ENCODE results near the gene TIMM29.

Gene TIMM29

DNA sequence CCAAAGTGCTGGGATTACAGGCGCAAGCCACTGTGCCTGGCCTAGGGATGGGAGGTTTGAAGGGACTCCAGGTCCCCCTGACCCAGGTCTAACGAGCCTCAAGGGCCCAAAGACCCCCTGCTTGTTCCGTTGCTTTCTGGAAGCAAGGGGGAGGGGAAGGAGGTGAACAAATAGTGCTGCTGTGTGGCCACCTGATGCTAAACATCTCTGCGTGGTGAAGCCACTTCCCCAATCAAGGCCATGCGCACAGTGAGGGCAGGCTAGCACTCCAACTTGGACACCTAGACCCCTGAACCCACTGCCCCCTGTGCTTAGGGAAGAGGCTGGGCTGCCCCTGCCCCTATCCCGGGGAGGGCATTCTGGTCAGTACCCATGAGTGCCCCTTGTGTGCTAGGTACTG lies 33.2 kb upstream of the TIMM29 start:
- no peak for DNase-seq (ENCODE audit: low read depth)

GRCh38 chr19:10895920-10896319 lies 32.7 kb upstream of the TIMM29 start:
- in situ Hi-C loops (cut with HindIII; ENCODE audit: low sequenced_read_pairs): loop anchor here (10.0 kb wide), 1 partner anchor 129 kb away; no protein-coding TSS in a partner anchor
- no peak for DNase-seq (ENCODE audit: low read depth)
- H3K4me3 ChIP-seq (ENCODE audit: low read depth, low read length): no peak overlapping the region
- TF ChIP-seq CTCF (IDR thresholded peaks at IDR 0.05; ENCODE audit: low read depth, low read length, missing control alignments): peak; percentile 24

More for the DNA sequence above, 33.2 kb upstream of the TIMM29 start:
- in situ Hi-C loops (cut with HindIII; ENCODE audit: low sequenced_read_pairs): loop anchor here (10.0 kb wide), 1 partner anchor 129 kb away; no protein-coding TSS in a partner anchor
- no peak for TF ChIP-seq CTCF (IDR thresholded peaks at IDR 0.05; ENCODE audit: low read depth, low read length, missing control alignments)
- no peak overlapping the region for H3K4me3 ChIP-seq (ENCODE audit: low read depth, low read length)

GRCh38 chr19:10896851-10897526 lies 31.6 kb upstream of the TIMM29 start:
- no peak for DNase-seq (ENCODE audit: low read depth)
- in situ Hi-C loops (cut with HindIII; ENCODE audit: low sequenced_read_pairs): loop anchor here (10.0 kb wide), 1 partner anchor 128 kb away; no protein-coding TSS in a partner anchor
- no peak overlapping the region for H3K4me3 ChIP-seq (ENCODE audit: low read depth, low read length)
- no peak for TF ChIP-seq CTCF (IDR thresholded peaks at IDR 0.05; ENCODE audit: low read depth, low read length, missing control alignments)

DNA sequence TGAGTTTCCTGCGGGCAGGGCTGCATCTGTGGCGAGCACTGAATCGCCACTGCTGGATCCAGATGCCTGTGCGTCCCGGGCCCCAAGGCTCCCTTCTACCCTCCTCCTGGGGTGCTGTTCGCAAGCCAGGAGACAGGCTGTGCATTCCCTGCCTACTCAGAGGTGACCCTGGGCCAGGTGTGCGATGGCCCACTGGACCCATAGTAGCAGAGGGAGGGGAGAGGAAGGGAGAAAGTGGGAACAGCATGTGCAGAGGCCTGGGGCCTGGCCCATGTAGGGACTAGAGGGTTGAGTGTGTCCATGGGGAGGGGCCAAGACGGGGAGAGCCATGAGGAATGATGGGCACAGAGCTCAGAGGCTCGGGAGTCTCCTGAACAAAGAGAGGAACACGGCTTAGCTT lies 30.0 kb upstream of the TIMM29 start:
- no peak overlapping the region for H3K4me3 ChIP-seq (ENCODE audit: low read depth, low read length)
- no peak for TF ChIP-seq CTCF (IDR thresholded peaks at IDR 0.05; ENCODE audit: low read depth, low read length, missing control alignments)
- in situ Hi-C loops (cut with HindIII; ENCODE audit: low sequenced_read_pairs): loop anchor here (10.0 kb wide), 1 partner anchor 126 kb away; no protein-coding TSS in a partner anchor
- DNase-seq (ENCODE audit: low read depth): no peak

GRCh38 chr19:10899151-10899653 lies 29.4 kb upstream of the TIMM29 start:
- no peak for TF ChIP-seq CTCF (IDR thresholded peaks at IDR 0.05; ENCODE audit: low read depth, low read length, missing control alignments)
- no peak for DNase-seq (ENCODE audit: low read depth)
- in situ Hi-C loops (cut with HindIII; ENCODE audit: low sequenced_read_pairs): loop anchor here (10.0 kb wide), 1 partner anchor 126 kb away; no protein-coding TSS in a partner anchor
- no peak overlapping the region for H3K4me3 ChIP-seq (ENCODE audit: low read depth, low read length)

DNA sequence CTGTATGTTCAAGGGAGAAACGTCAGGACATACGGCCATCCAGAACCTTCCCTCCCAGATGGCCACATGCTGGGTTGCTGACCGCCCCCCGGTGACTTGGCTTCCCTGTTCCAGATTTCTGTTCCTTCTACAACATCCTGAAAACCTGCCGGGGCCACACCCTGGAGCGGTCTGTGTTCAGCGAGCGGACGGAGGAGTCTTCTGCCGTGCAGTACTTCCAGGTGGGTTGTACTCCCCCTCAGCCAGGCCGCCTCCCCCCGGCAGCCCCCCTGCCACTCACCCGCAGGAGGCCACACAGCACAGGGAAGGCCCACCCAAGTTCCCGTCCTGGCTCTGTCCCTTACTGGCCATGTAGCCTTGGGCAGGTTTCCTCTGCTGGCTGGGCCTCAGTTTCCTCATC lies 20.7 kb upstream of the TIMM29 start:
- no peak for TF ChIP-seq CTCF (IDR thresholded peaks at IDR 0.05; ENCODE audit: low read depth, low read length, missing control alignments)
- no peak for DNase-seq (ENCODE audit: low read depth)
- in situ Hi-C loops (cut with HindIII; ENCODE audit: low sequenced_read_pairs): no loop called here
- no peak overlapping the region for H3K4me3 ChIP-seq (ENCODE audit: low read depth, low read length)

Data from astrocyte of the cerebellum (primary cell).